Measurements from ENCODE around the gene ACADL.

The ACADL gene

DNA sequence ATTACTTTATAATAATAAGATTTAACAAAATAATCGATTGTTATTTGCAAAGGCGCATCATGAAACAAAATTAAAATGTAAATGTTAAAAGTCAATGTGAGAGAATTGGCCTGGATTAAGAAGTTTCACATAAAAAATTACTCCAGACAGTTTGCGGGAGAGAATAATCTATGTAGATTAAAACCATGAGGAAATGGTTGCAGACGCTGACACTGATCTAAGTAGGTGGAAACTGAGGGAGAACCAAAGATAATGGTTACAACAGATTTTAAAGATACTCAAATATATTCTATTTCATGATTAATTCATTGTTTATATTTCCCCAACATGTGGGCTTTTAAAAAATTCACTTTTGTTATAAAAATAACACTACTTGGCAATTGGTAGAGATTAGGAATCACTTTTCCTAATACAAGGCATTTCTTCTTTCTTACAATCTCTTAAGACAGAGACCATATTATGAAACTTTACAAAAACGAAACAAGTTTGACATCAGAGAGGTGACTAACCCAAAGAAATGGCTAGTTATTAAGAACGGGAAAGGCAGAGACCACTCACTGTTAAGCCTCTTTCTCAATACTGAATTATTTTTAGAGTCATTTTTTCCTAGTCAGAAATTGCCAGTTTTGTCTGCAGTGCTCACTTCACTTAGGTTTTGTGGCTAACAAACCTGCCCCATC, 55.6 kb downstream of the ACADL start:
- no peak for DNase-seq

DNA sequence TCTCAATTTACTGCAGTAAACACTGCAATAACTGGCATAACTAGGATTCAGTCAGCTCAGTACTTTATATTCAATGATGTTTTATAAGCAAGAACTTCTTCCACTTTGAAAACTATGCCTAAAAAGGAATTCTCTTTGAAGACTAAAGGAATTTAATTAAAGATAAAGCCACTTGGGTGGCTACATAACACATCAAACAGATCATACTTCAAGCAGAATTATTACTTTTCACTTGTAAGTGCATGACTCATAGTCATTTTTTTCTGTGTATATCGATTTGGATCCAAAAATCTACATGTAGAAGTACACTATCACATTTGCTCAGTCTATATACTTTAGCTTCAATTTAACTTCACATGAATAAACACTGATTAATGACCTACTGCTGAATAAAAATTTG, 58.0 kb downstream of the ACADL start:
- no peak for DNase-seq

DNA sequence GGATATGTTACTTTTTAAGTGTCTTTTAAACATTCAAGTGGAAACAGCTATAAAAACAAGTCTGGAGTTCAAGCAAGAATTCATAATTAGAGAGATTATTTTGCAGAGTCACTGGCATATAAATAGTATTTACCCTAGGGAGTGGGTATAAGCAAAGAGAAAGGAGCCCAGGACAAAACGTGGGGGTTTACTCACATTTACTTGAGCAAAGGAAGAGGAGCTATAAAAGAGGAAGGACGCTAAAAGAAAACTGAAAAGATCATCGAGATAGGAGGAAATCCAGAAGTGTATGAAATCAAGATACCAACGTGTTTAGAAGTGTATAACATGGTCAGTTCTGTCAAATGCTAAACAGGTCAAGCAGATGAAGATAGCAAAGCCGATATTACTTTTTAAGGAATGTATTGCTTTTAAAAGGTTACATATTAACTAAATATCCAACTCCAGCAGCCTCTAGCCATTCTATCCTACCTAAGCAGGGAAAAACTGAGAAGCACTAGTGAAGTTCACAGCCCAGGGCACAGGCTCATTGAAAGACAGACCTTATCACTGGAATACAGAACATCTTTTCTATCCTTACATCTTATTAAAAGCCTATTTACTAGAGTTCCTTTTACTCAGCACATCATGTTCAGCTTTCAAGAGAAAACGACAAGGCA, 62.7 kb downstream of the ACADL start:
- no peak for DNase-seq

DNA sequence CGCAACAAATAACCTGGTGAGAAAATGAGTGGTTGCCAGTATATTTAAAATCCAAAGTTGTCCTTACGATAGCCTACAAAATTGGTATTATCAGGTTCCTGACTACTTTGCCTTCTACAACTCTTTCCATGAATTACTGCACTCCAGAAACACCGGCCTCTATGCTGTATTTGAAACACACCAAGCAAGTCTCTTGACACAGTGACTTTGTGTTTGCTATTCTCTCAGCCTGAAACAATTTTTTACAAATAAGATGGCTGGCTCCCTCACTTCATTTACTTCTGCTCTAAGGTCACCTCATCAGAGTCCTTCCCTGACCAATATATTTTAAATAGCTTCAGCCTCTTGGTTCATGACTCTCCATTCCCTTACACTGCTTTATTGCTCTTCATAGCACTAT, 66.2 kb downstream of the ACADL start:
- no peak for DNase-seq

DNA sequence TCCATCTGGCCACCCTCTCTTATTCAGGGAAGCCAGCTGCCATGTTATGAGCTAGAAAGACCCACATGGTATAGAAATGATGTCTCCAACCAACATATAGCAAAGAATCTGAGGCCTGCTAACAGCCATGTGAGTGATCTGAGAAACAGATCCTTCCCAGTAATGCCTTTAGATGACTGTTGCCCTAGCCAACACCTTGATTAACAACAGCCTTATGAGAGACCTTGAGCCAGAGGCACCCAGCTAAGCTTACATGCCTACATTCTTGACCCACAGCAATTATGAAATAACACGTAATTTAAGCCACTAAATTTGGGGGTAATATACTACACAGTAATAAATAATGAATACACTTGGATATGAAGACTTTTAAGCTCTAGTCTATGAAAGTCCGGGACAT, 67.0 kb downstream of the ACADL start:
- no peak for DNase-seq

DNA sequence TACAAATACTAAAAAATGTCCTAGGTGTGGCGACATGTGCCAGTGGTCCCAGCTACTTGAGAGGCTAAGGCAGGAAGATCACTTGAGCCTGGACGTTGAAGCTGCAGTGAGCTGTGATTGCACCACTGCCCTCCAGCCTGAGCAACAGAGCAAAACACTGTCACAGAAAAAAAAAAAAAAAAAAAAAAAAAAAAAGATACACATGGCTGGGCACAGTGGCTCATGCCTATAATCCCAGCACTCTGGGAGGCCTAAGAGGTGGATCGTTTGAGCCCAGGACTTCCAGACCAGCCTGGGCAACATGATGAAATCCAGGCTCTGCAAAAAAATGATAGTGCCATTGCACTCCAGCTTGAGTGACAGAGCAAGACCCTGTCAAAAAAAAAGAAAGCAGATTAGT, 67.7 kb downstream of the ACADL start:
- DNase-seq = no peak

DNA sequence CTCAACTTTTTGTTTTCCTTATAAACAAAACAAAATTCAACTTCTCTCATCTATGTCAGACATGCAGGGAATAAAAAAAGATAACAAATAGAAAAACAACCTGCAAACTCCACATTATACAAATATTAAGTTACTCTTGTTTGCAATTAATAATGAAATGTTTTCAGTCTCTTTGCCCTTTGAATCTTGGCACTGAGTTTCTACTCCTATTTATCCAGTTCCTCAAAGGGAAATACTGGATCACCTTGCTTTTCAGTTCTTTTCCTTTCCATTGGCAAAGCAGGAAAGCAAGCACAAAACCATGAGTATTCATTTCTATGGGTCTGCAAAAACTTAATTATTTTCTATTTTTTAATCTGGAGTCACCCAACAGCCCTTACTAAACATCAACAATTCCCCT, 77.6 kb downstream of the ACADL start:
- no peak for DNase-seq
